ENCODE measurements around the gene DESI1. TPM values are rescaled to one million over a fixed set of nuclear protein-coding genes. Genes with fewer than 3 reads are reported as not detected.
"Not testable (repeated sequence)": the region's sequence is repeated elsewhere in the genome, so short reads cannot be mapped to it uniquely, and the experiment has no call there.

The DESI1 gene
- total RNA-seq, 1 donor from 2014 or later: 29.8 TPM

DNA sequence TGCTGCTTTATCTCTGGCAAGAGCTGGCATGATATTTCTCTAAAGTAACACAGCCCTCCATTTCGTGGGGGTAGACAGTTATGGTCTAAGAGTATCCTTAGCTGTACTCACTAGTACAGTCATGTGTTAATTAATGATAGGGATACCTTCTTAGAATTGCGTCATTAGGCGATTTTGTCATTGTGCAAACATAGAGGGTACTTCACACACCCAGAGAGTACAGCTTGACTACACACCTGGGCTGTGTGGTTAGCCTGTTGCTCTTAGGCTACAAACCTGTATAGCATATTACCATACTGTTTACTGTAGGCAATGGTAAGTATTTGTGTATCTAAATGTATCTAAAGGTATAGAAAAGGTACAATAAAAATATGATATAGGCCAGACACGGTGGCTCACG, 17.3 kb upstream of the DESI1 start:
- H3K36me3 Mint-ChIP-seq (ENCODE audit: low read depth): peaks cover 40% of the 10 kb centered on the region
- H3K4me1 Mint-ChIP-seq (ENCODE audit: low read depth): peaks cover 17% of the 10 kb centered on the region
- H3K27me3 Mint-ChIP-seq (ENCODE audit: low read depth): no peaks in the 10 kb centered on the region
- H3K27ac Mint-ChIP-seq (ENCODE audit: unreplicated experiment): no peak overlapping the region
- DNase-seq (ENCODE audit: low spot score): no peak
- H3K4me3 Mint-ChIP-seq (ENCODE audit: unreplicated experiment): no peak overlapping the region
- TF ChIP-seq, protein P1, sequence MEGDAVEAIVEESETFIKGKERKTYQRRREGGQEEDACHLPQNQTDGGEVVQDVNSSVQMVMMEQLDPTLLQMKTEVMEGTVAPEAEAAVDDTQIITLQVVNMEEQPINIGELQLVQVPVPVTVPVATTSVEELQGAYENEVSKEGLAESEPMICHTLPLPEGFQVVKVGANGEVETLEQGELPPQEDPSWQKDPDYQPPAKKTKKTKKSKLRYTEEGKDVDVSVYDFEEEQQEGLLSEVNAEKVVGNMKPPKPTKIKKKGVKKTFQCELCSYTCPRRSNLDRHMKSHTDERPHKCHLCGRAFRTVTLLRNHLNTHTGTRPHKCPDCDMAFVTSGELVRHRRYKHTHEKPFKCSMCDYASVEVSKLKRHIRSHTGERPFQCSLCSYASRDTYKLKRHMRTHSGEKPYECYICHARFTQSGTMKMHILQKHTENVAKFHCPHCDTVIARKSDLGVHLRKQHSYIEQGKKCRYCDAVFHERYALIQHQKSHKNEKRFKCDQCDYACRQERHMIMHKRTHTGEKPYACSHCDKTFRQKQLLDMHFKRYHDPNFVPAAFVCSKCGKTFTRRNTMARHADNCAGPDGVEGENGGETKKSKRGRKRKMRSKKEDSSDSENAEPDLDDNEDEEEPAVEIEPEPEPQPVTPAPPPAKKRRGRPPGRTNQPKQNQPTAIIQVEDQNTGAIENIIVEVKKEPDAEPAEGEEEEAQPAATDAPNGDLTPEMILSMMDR (IDR thresholded peaks at IDR 0.05): no peak
- no peaks in the 10 kb centered on the region for H3K9me3 Mint-ChIP-seq (ENCODE audit: low read depth)

DNA sequence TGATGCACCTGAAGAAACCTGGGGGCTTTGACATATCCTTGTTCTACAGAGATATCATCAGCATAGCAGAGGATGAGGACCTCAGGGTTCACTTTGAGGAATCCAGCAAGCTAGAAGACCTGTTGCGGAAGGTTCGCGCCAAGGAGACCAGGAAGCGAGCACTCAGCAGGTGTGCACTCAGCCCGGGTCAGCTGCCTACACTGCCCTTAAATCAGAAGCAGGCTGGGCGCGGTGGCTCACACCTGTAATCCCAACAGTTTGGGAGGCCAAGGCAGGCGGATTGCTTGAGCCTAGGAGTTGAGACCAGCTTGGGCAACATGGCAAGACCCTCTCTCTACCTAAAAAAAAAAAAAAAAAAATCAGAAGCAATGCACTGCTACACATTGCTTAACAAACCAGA, 16.8 kb upstream of the DESI1 start:
- H3K36me3 Mint-ChIP-seq (ENCODE audit: low read depth): peaks cover 37% of the 10 kb centered on the region
- H3K9me3 Mint-ChIP-seq (ENCODE audit: low read depth); H3K4me3 Mint-ChIP-seq (ENCODE audit: unreplicated experiment); H3K27ac Mint-ChIP-seq (ENCODE audit: unreplicated experiment); DNase-seq (ENCODE audit: low spot score); H3K27me3 Mint-ChIP-seq (ENCODE audit: low read depth): not testable (repeated sequence)
- H3K4me1 Mint-ChIP-seq (ENCODE audit: low read depth): peaks cover 13% of the 10 kb centered on the region

DNA sequence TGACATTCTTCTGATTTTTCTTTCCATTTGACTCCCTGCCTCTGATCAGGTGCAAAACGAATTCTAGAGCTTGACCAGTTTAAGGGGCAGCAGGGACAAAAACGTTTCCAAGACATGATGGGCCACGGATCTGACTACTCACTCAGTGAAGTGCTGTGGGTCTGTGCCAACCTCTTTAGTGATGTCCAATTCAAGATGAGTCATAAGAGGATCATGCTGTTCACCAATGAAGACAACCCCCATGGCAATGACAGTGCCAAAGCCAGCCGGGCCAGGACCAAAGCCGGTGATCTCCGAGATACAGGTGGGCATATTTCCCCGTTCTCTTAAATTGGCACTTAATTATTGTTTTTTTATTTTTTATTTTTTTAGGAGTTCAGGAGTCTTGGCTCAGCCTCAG, 15.6 kb upstream of the DESI1 start:
- peaks cover 29% of the 10 kb centered on the region for H3K36me3 Mint-ChIP-seq (ENCODE audit: low read depth)
- TF ChIP-seq, protein P1 (IDR thresholded peaks at IDR 0.05): no peak
- peak overlapping the region; percentile 24 for H3K27ac Mint-ChIP-seq (ENCODE audit: unreplicated experiment)
- H3K27me3 Mint-ChIP-seq (ENCODE audit: low read depth): no peaks in the 10 kb centered on the region
- H3K4me1 Mint-ChIP-seq (ENCODE audit: low read depth): peaks cover 6% of the 10 kb centered on the region
- H3K9me3 Mint-ChIP-seq (ENCODE audit: low read depth): no peaks in the 10 kb centered on the region
- no peak overlapping the region for H3K4me3 Mint-ChIP-seq (ENCODE audit: unreplicated experiment)
- DNase-seq (ENCODE audit: low spot score): no peak

DNA sequence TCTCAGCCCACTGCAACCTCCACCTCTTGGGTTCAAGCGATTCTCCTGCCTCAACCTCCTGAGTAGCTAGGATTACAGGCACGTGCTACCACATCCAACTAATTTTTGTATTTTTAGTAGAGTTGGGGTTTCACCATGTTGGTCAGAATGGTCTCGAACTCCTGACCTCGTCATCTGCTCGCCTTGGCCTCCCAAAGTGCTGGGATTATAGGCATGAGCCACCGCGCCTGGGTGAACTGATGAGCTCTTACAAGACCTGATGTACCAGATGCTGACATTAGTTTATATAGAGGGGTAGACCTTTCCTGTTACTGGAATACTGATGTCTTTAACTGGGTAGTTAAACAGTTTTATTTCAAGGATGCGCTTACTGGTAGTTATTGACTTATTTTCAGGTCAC, 13.8 kb upstream of the DESI1 start:
- H3K4me3 Mint-ChIP-seq (ENCODE audit: unreplicated experiment); H3K27ac Mint-ChIP-seq (ENCODE audit: unreplicated experiment); H3K4me1 Mint-ChIP-seq (ENCODE audit: low read depth); H3K9me3 Mint-ChIP-seq (ENCODE audit: low read depth); H3K27me3 Mint-ChIP-seq (ENCODE audit: low read depth); DNase-seq (ENCODE audit: low spot score): not testable (repeated sequence)
- peaks cover 24% of the 10 kb centered on the region for H3K36me3 Mint-ChIP-seq (ENCODE audit: low read depth)

DNA sequence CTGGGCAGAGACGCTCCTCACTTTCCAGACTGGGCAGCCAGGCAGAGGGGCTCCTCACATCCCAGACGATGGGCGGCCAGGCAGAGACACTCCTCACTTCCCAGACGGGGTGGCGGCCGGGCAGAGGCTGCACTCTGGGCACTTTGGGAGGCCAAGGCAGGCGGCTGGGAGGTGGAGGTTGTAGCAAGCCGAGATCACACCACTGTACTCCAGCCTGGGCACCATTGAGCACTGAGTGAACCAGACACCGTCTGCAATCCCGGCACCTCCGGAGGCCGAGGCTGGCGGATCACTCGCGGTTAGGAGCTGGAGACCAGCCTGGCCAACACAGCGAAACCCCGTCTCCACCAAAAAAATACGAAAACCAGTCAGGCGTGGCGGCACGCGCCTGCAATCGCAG, 10.8 kb upstream of the DESI1 start:
- H3K36me3 Mint-ChIP-seq (ENCODE audit: low read depth): peaks cover 33% of the 10 kb centered on the region
- H3K9me3 Mint-ChIP-seq (ENCODE audit: low read depth); H3K27ac Mint-ChIP-seq (ENCODE audit: unreplicated experiment); H3K27me3 Mint-ChIP-seq (ENCODE audit: low read depth); H3K4me3 Mint-ChIP-seq (ENCODE audit: unreplicated experiment); DNase-seq (ENCODE audit: low spot score); H3K4me1 Mint-ChIP-seq (ENCODE audit: low read depth): not testable (repeated sequence)

DNA sequence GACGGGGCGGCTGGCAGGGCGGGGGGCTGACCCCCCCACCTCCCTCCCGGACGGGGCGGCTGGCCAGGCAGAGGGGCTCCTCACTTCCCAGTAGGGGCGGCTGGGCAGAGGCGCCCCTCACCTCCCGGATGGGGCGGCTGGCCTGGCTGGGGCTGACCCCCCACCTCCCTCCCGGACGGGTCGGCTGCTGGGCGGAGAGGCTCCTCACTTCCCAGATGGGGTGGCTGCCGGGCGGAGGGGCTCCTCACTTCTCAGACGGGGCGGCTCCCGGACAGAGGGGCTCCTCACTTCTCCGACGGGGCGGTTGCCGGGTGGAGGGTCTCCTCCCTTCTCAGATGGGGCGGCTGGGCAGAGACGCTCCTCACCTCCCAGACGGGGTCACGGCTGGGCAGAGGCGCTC, 10.3 kb upstream of the DESI1 start:
- H3K36me3 Mint-ChIP-seq (ENCODE audit: low read depth): peaks cover 30% of the 10 kb centered on the region
- H3K27ac Mint-ChIP-seq (ENCODE audit: unreplicated experiment); DNase-seq (ENCODE audit: low spot score); H3K27me3 Mint-ChIP-seq (ENCODE audit: low read depth); H3K4me3 Mint-ChIP-seq (ENCODE audit: unreplicated experiment); H3K9me3 Mint-ChIP-seq (ENCODE audit: low read depth); H3K4me1 Mint-ChIP-seq (ENCODE audit: low read depth): not testable (repeated sequence)

DNA sequence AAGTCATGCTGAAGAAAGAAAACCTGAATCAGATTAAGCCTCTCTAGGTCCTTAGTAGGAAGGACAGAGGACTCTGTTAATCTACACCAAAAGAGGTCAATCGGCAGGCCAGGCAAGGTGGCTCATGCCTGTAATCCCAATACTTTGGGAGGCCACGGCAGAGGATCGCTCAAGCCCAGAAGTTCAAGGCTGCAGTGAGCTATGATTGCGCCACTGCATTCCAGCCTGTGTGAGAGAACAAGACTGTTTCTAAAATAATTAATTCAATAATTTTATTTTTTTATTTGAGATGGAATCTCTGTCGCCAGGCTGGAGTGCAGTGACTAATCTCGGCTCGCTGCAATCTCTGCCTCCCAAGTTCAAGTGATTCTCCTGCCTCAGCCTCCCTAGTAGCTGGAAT, 4.7 kb upstream of the DESI1 start:
- no peak overlapping the region for H3K4me3 Mint-ChIP-seq (ENCODE audit: unreplicated experiment)

More for the DNA sequence above, 4.7 kb upstream of the DESI1 start:
- TF ChIP-seq, protein P1 (IDR thresholded peaks at IDR 0.05): no peak
- Mint-ChIP-seq H3K36me3 (ENCODE audit: low read depth) (peaks cover 29% of the 10 kb centered on the region), H3K27me3 (ENCODE audit: low read depth) (no peaks in the 10 kb centered on the region), H3K9me3 (ENCODE audit: low read depth) (no peaks in the 10 kb centered on the region), H3K4me1 (ENCODE audit: low read depth) (peaks cover 9% of the 10 kb centered on the region), H3K27ac (ENCODE audit: unreplicated experiment) (no peak overlapping the region)
- DNase-seq (ENCODE audit: low spot score): no peak
